Right lobe of liver (tissue), 6 donors: ENCODE measurements around the gene WDFY4. TPM values are rescaled to one million over a fixed set of nuclear protein-coding genes. Genes with fewer than 3 reads are reported as not detected.

Experiments
- ATAC-seq, 4 donors: fragments of 200-7000 bp; cut with Tn5 transposase; one replicate each; pipeline ENCODE4 v1.9.1; 2020; ENCODE audit warnings: mild to moderate bottlenecking in 4 of 4, moderate library complexity in 4 of 4
- DNase-seq, 3 donors: peaks; one replicate each; pipeline ENCODE4 v3.0.0-alpha.2; 2020
- H3K27ac ChIP-seq, 3 donors: fragments of 200-600 bp; one replicate each; pipeline ENCODE4 v1.8.0; 2022
- H3K27me3 ChIP-seq, 2 donors: fragments of 200-600 bp; one replicate each; pipeline ENCODE4 v1.8.0; 2022
- H3K36me3 ChIP-seq, 4 donors: fragments of 200-600 bp; sonication (generic) in 1 of 4; one replicate each; pipeline versions ENCODE4 v1.5.1 to v1.8.0; 2017 to 2022; ENCODE audit warnings: control low read depth in 1 of 4
- H3K4me1 ChIP-seq, 4 donors: fragments of 200-600 bp; sonication (generic) in 1 of 4; one replicate each; pipeline versions ENCODE4 v1.5.1 to v1.8.0; 2017 to 2022; ENCODE audit warnings: control low read depth in 1 of 4
- H3K4me3 ChIP-seq, 3 donors: fragments of 200-600 bp; one replicate each; pipeline ENCODE4 v1.8.0; 2022
- H3K9me3 ChIP-seq, 4 donors: fragments of 200-600 bp; sonication (generic) in 1 of 4; one replicate each; pipeline versions ENCODE4 v1.5.1 to v1.8.0; 2017 to 2022; ENCODE audit warnings: control low read depth in 1 of 4
- CTCF ChIP-seq, 4 donors: fragments of 200-600 bp in 3 of 4; fragments of 450-650 bp in 1 of 4; IDR thresholded peaks; one replicate each; pipeline versions ENCODE4 v1.5.1 to v1.8.0; 2016 to 2022; ENCODE audit warnings: antibody characterized with exemption in 4 of 4, mild to moderate bottlenecking in 2 of 4
- POLR2A ChIP-seq: fragments of 450-650 bp; IDR thresholded peaks from one replicate; pipeline ENCODE4 v1.6.1; 2017; ENCODE audit warnings: antibody characterized with exemption, mild to moderate bottlenecking
- whole genome bisulfite sequencing: methylation state at CpG from one replicate; pipeline ENCODE4 v1.1.6; 2018; ENCODE audit warnings: low coverage, low lambda C conversion rate; ENCODE audit not compliant: insufficient coverage; ENCODE audit errors: missing lambda C conversion rate; 5-methylcytosine and 5-hydroxymethylcytosine counted together
- intact Hi-C, 2 donors: fragments of 100-400 bp; cut with DNase I; formaldehyde crosslinking; loops; one replicate each; pipeline versions ENCODE4 v1.11.2 to v1.14.1; 2022
- total RNA-seq, 6 experiments: library from RNA; depleted of rRNA in 2 of 6; stranded (reverse); fragments of >200 nt in 2 of 6; fragmentation: NEBNext Ultra II Directional in 3 of 6; extraction: Animal tissue kit (Norgen Biotek cat#: 25700) in 3 of 6; gene quantifications; one replicate each; pipeline versions ENCODE4 v1.1.0 to v1.2.4, GENCODE V29; 2016 to 2023
- donor health status: DM: no; HTN: yes; CAD: no.
- donor health status: DM: no; HTN: no; CAD: no.
- donor health status: DM: no; HTN: no; CAD: no.
- donor health status: DM: no; HTN: yes; CAD: no.
- donor health status: DM: no; HTN: yes; CAD: no.

Gene WDFY4
- total RNA-seq, 6 experiments from 2014 or later = 1.4 to 4.1 (median 1.9) TPM

- TF ChIP-seq POLR2A (no peak), CTCF (IDR thresholded peaks at IDR 0.05) (no peak)
- DNase-seq (no peak), ATAC-seq (no peak)
- WGBS = 84% methylated on average over 6 of the region's 8 CpGs
- Histone ChIP-seq H3K27me3 (no peaks in the 10 kb centered on the region), H3K4me3 (no peak overlapping the region), H3K36me3 (no peaks in the 10 kb centered on the region), H3K4me1 (no peaks in the 10 kb centered on the region), H3K9me3 (no peaks in the 10 kb centered on the region), H3K27ac (no peak overlapping the region)
- intact Hi-C loops = no loop called here
Measured at GRCh38 chr10:48819783-48820182, 135.1 kb downstream of the WDFY4 start.

- intact Hi-C loops = no loop called here
- no peak overlapping the region for H3K27ac ChIP-seq
- H3K9me3 ChIP-seq = no peaks in the 10 kb centered on the region
- H3K27me3 ChIP-seq = no peaks in the 10 kb centered on the region
- ATAC-seq = peak in 1 of 4 donors; percentile 7
- no peak for DNase-seq
- no peaks in the 10 kb centered on the region for H3K4me1 ChIP-seq
- no peaks in the 10 kb centered on the region for H3K36me3 ChIP-seq
- no peak overlapping the region for H3K4me3 ChIP-seq
- TF ChIP-seq POLR2A (no peak), CTCF (IDR thresholded peaks at IDR 0.05) (no peak)
- 80% methylated on average over 1 of the region's 9 CpGs for WGBS
Measured at GRCh38 chr10:48820231-48820630, 135.6 kb downstream of the WDFY4 start.

- ATAC-seq = peak in 1 of 4 donors; percentile 14
- no peaks in the 10 kb centered on the region for H3K36me3 ChIP-seq
- intact Hi-C loops = no loop called here
- H3K27ac ChIP-seq = no peak overlapping the region
- no peaks in the 10 kb centered on the region for H3K9me3 ChIP-seq
- no peak for DNase-seq
- H3K4me1 ChIP-seq = no peaks in the 10 kb centered on the region
- H3K27me3 ChIP-seq = no peaks in the 10 kb centered on the region
- H3K4me3 ChIP-seq = no peak overlapping the region
- no peak for TF ChIP-seq POLR2A
- no peak for TF ChIP-seq CTCF (IDR thresholded peaks at IDR 0.05)
- no CpG with 5 or more reads among the region's 10 CpGs for WGBS
Measured at GRCh38 chr10:48820699-48821098, 136.0 kb downstream of the WDFY4 start.

GRCh38 chr10:48821111-48821510, 136.4 kb downstream of the WDFY4 start:
- TF ChIP-seq POLR2A = no peak
- TF ChIP-seq CTCF (IDR thresholded peaks at IDR 0.05) = no peak
- H3K36me3 ChIP-seq = no peaks in the 10 kb centered on the region
- H3K27me3 ChIP-seq = no peaks in the 10 kb centered on the region
- DNase-seq = no peak
- no peaks in the 10 kb centered on the region for H3K9me3 ChIP-seq
- intact Hi-C loops = no loop called here
- no peak overlapping the region for H3K27ac ChIP-seq
- no peak overlapping the region for H3K4me3 ChIP-seq
- no peak for ATAC-seq
- no peaks in the 10 kb centered on the region for H3K4me1 ChIP-seq
- WGBS = 40% methylated on average over 1 of the region's 4 CpGs

- Histone ChIP-seq H3K9me3 (no peaks in the 10 kb centered on the region), H3K4me3 (no peak overlapping the region), H3K27ac (no peak overlapping the region), H3K4me1 (no peaks in the 10 kb centered on the region), H3K36me3 (no peaks in the 10 kb centered on the region), H3K27me3 (no peaks in the 10 kb centered on the region)
- ATAC-seq = peak in 1 of 4 donors; percentile 8
- intact Hi-C loops = no loop called here
- no peak for DNase-seq
- no CpG with 5 or more reads among the region's 3 CpGs for WGBS
- TF ChIP-seq POLR2A (no peak), CTCF (IDR thresholded peaks at IDR 0.05) (no peak)
Measured at GRCh38 chr10:48821692-48822091, 137.0 kb downstream of the WDFY4 start.
